Liver (tissue), 9 donors: Measurements from ENCODE around the gene STIM1. TPM values are rescaled to one million over a fixed set of nuclear protein-coding genes. Genes with fewer than 3 reads are reported as not detected.

Source experiments
- DNase-seq: peaks from one replicate; pipeline ENCODE4 v3.0.0-alpha.2; 2017; ENCODE audit warnings: low spot score
- H3K27ac ChIP-seq, 2 donors: one replicate each; pipeline ENCODE4 v1.7.0; 2013; ENCODE audit warnings: inconsistent platforms in 2 of 2, low read length in 2 of 2, control low read depth in 1 of 2, low read depth in 1 of 2, mild to moderate bottlenecking in 1 of 2
- H3K27me3 ChIP-seq, 4 donors: one replicate each; pipeline versions ENCODE4 v1.6.1 to v1.7.0; 2013; ENCODE audit warnings: low read length in 3 of 4, inconsistent platforms in 1 of 4, mild to moderate bottlenecking in 1 of 4, moderate library complexity in 1 of 4; ENCODE audit not compliant: control insufficient read depth in 4 of 4, insufficient read depth in 4 of 4
- H3K36me3 ChIP-seq, 4 donors: one replicate each; pipeline versions ENCODE4 v1.6.1 to v1.7.0; 2013; ENCODE audit warnings: low read length in 3 of 4, mild to moderate bottlenecking in 3 of 4, low read depth in 1 of 4, moderate library complexity in 1 of 4; ENCODE audit not compliant: control insufficient read depth in 4 of 4, insufficient read depth in 3 of 4
- H3K4me1 ChIP-seq, 4 donors: one replicate each; pipeline versions ENCODE4 v1.6.1 to v1.7.0; 2013; ENCODE audit warnings: low read length in 3 of 4, mild to moderate bottlenecking in 3 of 4, moderate library complexity in 1 of 4; ENCODE audit not compliant: control insufficient read depth in 4 of 4, insufficient read depth in 4 of 4
- H3K4me3 ChIP-seq, 3 donors: one replicate each; pipeline versions ENCODE4 v1.6.1 to v1.7.0; 2013; ENCODE audit warnings: low read length in 3 of 3, control low read depth in 1 of 3, low read depth in 1 of 3, mild to moderate bottlenecking in 1 of 3
- H3K9ac ChIP-seq, 2 donors: one replicate each; pipeline ENCODE4 v1.7.0; 2013; ENCODE audit warnings: low read length in 2 of 2, mild to moderate bottlenecking in 2 of 2, moderate library complexity in 2 of 2, control low read depth in 1 of 2, low read depth in 1 of 2
- H3K9me3 ChIP-seq, 4 donors: one replicate each; pipeline versions ENCODE4 v1.6.1 to v1.7.0; 2013; ENCODE audit warnings: low read length in 3 of 4; ENCODE audit not compliant: control insufficient read depth in 4 of 4
- EGR1 ChIP-seq, 2 donors: IDR thresholded peaks; 2 replicates each; pipeline ENCODE4 v1.6.1; 2016 to 2018; ENCODE audit warnings: antibody characterized with exemption in 2 of 2, low read depth in 2 of 2
- FOXA1 ChIP-seq: IDR thresholded peaks from 2 replicates; pipeline ENCODE4 v1.6.1; 2016; ENCODE audit warnings: antibody characterized with exemption
- FOXA2 ChIP-seq: IDR thresholded peaks from 2 replicates; pipeline ENCODE4 v1.6.1; 2016; ENCODE audit warnings: antibody characterized with exemption
- GABPA ChIP-seq, 2 donors: IDR thresholded peaks in 1 of 2; conservative IDR thresholded peaks in 1 of 2; 2 replicates each; pipeline ENCODE4 v1.6.1; 2016; ENCODE audit warnings: antibody characterized with exemption in 2 of 2, mild to moderate bottlenecking in 1 of 2, moderate library complexity in 1 of 2
- HNF4A ChIP-seq, 2 donors: conservative IDR thresholded peaks; 2 replicates each; pipeline ENCODE4 v1.6.1; 2016; ENCODE audit warnings: antibody characterized with exemption in 2 of 2, mild to moderate bottlenecking in 2 of 2
- HNF4G ChIP-seq: IDR thresholded peaks from 2 replicates; pipeline ENCODE4 v1.6.1; 2016; ENCODE audit warnings: antibody characterized with exemption
- JUND ChIP-seq, 2 donors: IDR thresholded peaks; 2 replicates each; pipeline ENCODE4 v1.6.1; 2016; ENCODE audit warnings: antibody characterized with exemption in 2 of 2
- NR2F2 ChIP-seq: IDR thresholded peaks from 2 replicates; pipeline ENCODE4 v1.6.1; 2016; ENCODE audit warnings: antibody characterized with exemption
- RAD21 ChIP-seq, 2 donors: IDR thresholded peaks; 2 replicates each; pipeline ENCODE4 v1.6.1; 2016; ENCODE audit warnings: antibody characterized with exemption in 2 of 2, mild to moderate bottlenecking in 2 of 2
- RXRA ChIP-seq, 2 donors: IDR thresholded peaks; 2 replicates each; pipeline ENCODE4 v1.6.1; 2017 to 2018; ENCODE audit warnings: antibody characterized with exemption in 2 of 2, mild to moderate bottlenecking in 1 of 2
- SP1 ChIP-seq: IDR thresholded peaks from 2 replicates; pipeline ENCODE4 v1.6.1; 2018; ENCODE audit warnings: antibody characterized with exemption, mild to moderate bottlenecking
- TAF1 ChIP-seq: conservative IDR thresholded peaks from 2 replicates; pipeline ENCODE4 v1.6.1; 2016; ENCODE audit warnings: antibody characterized with exemption, mild to moderate bottlenecking
- YY1 ChIP-seq: IDR thresholded peaks from 2 replicates; pipeline ENCODE4 v1.6.1; 2016; ENCODE audit warnings: antibody characterized with exemption, mild to moderate bottlenecking
- WGBS: extraction: QIAGEN DNeasy Blood & Tissue Kit; methylation state at CpG from one replicate; pipeline ENCODE4 v1.1.7; 2013; 5-methylcytosine and 5-hydroxymethylcytosine counted together
- polyA plus RNA-seq, 2 donors: library from polyadenylated mRNA; stranded (reverse) in 1 of 2; unstranded in 1 of 2; fragments of 200-250 nt in 1 of 2; fragments of >200 nt in 1 of 2; fragmentation: Nextera tagmentation in 1 of 2; extraction: Ambion mirVana in 1 of 2; gene quantifications; one replicate each; pipeline versions ENCODE4 v1.2.1 to v1.2.3, GENCODE V29; 2013 to 2015
- total RNA-seq, 2 donors: library from RNA; depleted of rRNA; stranded (reverse); fragments of >200 nt; gene quantifications; one replicate each; pipeline ENCODE4 v1.2.3, GENCODE V29; 2014
- TF ChIP-seq, protein P1 (sequence below): IDR thresholded peaks from 2 replicates; pipeline ENCODE4 v1.6.1; 2016; ENCODE audit warnings: antibody characterized with exemption
- TF ChIP-seq, protein P2 (sequence below): fragments of 150-350 bp; IDR thresholded peaks from 2 replicates; pipeline ENCODE4 v1.5.1; 2017; ENCODE audit warnings: improper control_type of control experiment, low read depth, low read length; ENCODE audit not compliant: missing input control
- TF ChIP-seq, protein P3 (sequence below): IDR thresholded peaks from 2 replicates; pipeline ENCODE4 v1.6.1; 2016; ENCODE audit warnings: antibody characterized with exemption, mild to moderate bottlenecking
- TF ChIP-seq, protein P4 (sequence below): IDR thresholded peaks from 2 replicates; pipeline ENCODE4 v1.6.1; 2016; ENCODE audit warnings: antibody characterized with exemption
- TF ChIP-seq, protein P5 (sequence below): IDR thresholded peaks from 2 replicates; pipeline ENCODE4 v1.6.1; 2016; ENCODE audit warnings: antibody characterized with exemption
- donor health status: healthy.
- donor health status: healthy.
- donor health status: healthy.
- donor health status: healthy.
- donor health status: healthy.

The STIM1 gene
- total and polyA plus RNA-seq, 4 donors: 19.7 to 42.9 (median 25.1) TPM

DNA sequence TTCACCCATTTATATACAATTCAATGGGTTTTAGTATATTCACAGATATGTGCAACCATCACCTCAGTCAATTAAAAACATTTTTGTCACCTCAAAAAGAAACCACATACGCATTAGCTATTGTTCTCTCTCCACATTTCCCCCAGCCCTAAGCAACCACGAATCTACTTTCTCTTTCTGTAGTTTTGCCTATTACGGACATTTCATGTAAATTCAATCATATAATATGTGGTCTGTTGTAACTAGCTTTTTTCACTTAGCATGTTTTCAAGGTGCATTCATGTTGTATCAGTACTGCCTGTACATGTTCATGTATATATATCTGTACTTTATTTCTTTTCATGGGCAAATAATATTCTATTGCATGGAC, 134.4 kb downstream of the STIM1 start:
- Histone ChIP-seq H3K4me1 (peaks cover 0 to 22% (median 2%) of the 10 kb centered on the region in 4 donors), H3K27me3 (no peaks in the 10 kb centered on the region), H3K36me3 (no peaks in the 10 kb centered on the region), H3K9me3 (no peaks in the 10 kb centered on the region), H3K9ac (no peak overlapping the region), H3K27ac (no peak overlapping the region), H3K4me3 (no peak overlapping the region)
- TF ChIP-seq FOXA2 (no peak), RXRA (IDR thresholded peaks at IDR 0.05) (no peak), NR2F2 (no peak), GABPA (IDR thresholded peaks at IDR 0.05 in 1 of 2, conservative IDR thresholded peaks at IDR 0.05 in 1 of 2) (no peak), JUND (IDR thresholded peaks at IDR 0.05) (no peak), SP1 (no peak), RAD21 (IDR thresholded peaks at IDR 0.05) (no peak), FOXA1 (no peak), EGR1 (IDR thresholded peaks at IDR 0.05; ENCODE audit: low read depth in 2 of 2) (no peak), HNF4A (conservative IDR thresholded peaks at IDR 0.05) (no peak), HNF4G (no peak), YY1 (no peak)
- TF ChIP-seq, protein P1, sequence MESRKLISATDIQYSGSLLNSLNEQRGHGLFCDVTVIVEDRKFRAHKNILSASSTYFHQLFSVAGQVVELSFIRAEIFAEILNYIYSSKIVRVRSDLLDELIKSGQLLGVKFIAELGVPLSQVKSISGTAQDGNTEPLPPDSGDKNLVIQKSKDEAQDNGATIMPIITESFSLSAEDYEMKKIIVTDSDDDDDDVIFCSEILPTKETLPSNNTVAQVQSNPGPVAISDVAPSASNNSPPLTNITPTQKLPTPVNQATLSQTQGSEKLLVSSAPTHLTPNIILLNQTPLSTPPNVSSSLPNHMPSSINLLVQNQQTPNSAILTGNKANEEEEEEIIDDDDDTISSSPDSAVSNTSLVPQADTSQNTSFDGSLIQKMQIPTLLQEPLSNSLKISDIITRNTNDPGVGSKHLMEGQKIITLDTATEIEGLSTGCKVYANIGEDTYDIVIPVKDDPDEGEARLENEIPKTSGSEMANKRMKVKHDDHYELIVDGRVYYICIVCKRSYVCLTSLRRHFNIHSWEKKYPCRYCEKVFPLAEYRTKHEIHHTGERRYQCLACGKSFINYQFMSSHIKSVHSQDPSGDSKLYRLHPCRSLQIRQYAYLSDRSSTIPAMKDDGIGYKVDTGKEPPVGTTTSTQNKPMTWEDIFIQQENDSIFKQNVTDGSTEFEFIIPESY: no peak
- TF ChIP-seq, protein P2, sequence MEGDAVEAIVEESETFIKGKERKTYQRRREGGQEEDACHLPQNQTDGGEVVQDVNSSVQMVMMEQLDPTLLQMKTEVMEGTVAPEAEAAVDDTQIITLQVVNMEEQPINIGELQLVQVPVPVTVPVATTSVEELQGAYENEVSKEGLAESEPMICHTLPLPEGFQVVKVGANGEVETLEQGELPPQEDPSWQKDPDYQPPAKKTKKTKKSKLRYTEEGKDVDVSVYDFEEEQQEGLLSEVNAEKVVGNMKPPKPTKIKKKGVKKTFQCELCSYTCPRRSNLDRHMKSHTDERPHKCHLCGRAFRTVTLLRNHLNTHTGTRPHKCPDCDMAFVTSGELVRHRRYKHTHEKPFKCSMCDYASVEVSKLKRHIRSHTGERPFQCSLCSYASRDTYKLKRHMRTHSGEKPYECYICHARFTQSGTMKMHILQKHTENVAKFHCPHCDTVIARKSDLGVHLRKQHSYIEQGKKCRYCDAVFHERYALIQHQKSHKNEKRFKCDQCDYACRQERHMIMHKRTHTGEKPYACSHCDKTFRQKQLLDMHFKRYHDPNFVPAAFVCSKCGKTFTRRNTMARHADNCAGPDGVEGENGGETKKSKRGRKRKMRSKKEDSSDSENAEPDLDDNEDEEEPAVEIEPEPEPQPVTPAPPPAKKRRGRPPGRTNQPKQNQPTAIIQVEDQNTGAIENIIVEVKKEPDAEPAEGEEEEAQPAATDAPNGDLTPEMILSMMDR: no peak
- TF ChIP-seq, protein P3, sequence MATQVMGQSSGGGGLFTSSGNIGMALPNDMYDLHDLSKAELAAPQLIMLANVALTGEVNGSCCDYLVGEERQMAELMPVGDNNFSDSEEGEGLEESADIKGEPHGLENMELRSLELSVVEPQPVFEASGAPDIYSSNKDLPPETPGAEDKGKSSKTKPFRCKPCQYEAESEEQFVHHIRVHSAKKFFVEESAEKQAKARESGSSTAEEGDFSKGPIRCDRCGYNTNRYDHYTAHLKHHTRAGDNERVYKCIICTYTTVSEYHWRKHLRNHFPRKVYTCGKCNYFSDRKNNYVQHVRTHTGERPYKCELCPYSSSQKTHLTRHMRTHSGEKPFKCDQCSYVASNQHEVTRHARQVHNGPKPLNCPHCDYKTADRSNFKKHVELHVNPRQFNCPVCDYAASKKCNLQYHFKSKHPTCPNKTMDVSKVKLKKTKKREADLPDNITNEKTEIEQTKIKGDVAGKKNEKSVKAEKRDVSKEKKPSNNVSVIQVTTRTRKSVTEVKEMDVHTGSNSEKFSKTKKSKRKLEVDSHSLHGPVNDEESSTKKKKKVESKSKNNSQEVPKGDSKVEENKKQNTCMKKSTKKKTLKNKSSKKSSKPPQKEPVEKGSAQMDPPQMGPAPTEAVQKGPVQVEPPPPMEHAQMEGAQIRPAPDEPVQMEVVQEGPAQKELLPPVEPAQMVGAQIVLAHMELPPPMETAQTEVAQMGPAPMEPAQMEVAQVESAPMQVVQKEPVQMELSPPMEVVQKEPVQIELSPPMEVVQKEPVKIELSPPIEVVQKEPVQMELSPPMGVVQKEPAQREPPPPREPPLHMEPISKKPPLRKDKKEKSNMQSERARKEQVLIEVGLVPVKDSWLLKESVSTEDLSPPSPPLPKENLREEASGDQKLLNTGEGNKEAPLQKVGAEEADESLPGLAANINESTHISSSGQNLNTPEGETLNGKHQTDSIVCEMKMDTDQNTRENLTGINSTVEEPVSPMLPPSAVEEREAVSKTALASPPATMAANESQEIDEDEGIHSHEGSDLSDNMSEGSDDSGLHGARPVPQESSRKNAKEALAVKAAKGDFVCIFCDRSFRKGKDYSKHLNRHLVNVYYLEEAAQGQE: no peak
- TF ChIP-seq, protein P4, sequence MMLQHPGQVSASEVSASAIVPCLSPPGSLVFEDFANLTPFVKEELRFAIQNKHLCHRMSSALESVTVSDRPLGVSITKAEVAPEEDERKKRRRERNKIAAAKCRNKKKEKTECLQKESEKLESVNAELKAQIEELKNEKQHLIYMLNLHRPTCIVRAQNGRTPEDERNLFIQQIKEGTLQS: no peak
- TF ChIP-seq, protein P5, sequence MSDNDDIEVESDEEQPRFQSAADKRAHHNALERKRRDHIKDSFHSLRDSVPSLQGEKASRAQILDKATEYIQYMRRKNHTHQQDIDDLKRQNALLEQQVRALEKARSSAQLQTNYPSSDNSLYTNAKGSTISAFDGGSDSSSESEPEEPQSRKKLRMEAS: no peak
- 84% methylated on average over 3 of the region's 3 CpGs for WGBS
- no peak for DNase-seq

DNA sequence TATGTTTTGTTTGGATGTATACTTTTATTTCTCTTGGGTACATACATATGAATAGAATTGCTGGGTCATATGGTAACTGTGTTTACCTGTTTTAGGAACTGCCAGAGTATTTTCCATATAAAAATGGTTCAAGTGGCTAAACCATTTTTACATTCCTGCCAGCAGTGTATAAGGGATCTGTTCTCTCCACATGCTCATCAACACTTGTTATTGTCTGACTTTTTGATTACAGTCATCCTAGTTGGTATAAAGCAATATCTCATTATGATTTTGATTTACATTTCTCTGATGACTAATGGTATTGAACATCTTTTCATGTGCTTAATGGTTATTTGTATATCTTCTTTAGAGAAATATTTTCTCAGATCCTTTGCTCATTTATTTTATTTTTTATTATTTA, 134.9 kb downstream of the STIM1 start:
- Histone ChIP-seq H3K36me3 (no peaks in the 10 kb centered on the region), H3K9ac (no peak overlapping the region), H3K4me1 (peaks cover 0 to 18% (median 2%) of the 10 kb centered on the region in 4 donors), H3K4me3 (no peak overlapping the region), H3K27me3 (no peaks in the 10 kb centered on the region), H3K9me3 (no peaks in the 10 kb centered on the region), H3K27ac (no peak overlapping the region)
- DNase-seq: no peak
- TF ChIP-seq FOXA1 (no peak), JUND (IDR thresholded peaks at IDR 0.05) (no peak), HNF4A (conservative IDR thresholded peaks at IDR 0.05) (no peak), SP1 (no peak), GABPA (IDR thresholded peaks at IDR 0.05 in 1 of 2, conservative IDR thresholded peaks at IDR 0.05 in 1 of 2) (no peak), NR2F2 (no peak), TAF1 (no peak), EGR1 (IDR thresholded peaks at IDR 0.05; ENCODE audit: low read depth in 2 of 2) (no peak), RAD21 (IDR thresholded peaks at IDR 0.05) (no peak)
- TF ChIP-seq, protein P5: no peak
- TF ChIP-seq, protein P2: no peak
- TF ChIP-seq, protein P1: no peak
